GM21360 (cell line): ENCODE results near the gene SLC25A4.
"Not testable (repeated sequence)": the region's sequence is repeated elsewhere in the genome, so short reads cannot be mapped to it uniquely, and the experiment has no call there.

Source experiments
- ATAC-seq: cut with Tn5 transposase; IDR thresholded peaks from one replicate; pipeline ENCODE4 v1.9.1; 2021; ENCODE audit warnings: mild to moderate bottlenecking, moderate library complexity; ENCODE audit not compliant: unreplicated experiment

The SLC25A4 gene

DNA sequence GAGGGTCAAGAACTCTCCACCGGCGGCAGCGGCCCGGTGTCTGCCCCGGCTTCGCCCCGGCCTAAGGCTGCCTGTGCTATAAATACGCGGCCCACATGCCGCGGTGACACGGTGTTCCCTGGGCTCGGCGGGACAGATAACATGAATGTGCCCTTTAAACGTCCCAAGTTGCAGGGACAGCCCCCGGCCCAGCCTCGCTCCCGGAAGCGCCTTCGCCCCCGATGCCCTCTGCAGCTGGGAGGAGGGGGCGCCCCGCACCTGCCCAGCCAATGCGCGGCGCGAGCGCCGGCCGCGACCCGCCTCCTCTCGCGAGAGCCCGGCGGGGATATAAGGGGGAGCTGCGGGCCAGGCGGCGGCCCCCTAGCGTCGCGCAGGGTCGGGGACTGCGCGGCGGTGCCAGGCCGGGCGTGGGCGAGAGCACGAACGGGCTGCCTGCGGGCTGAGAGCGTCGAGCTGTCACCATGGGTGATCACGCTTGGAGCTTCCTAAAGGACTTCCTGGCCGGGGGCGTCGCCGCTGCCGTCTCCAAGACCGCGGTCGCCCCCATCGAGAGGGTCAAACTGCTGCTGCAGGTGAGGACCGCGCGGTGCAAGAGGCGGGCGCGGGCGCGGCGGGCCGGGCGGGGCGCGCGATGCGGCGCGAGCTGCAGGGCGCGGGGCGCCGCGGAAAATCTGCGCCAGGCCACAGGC lies at the start of gene SLC25A4:
Gene SLC25A4 (plus strand): TSS at position 355 of the 689 bp plus-strand sequence. CDS start 107 bp downstream, at position 462.
- ATAC-seq = peak; percentile 98

DNA sequence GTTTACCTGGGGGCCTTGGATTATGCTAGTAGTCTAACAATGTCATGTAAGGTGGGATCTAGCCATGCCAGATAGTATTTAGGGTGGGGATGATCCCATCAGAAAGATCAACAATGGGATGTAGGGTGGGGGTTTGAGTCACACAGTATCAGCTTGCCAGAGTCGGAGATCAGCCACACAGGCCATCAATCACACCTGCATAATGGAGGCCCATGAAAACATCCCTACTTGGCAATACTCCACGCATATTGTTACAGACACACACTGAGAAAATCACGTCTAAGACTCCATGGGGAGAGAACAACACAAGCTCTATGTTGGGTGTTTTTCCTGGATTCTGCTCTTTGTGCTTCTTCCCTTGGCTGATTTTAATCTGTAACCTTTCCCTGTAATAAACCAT lies 49.5 kb upstream of the SLC25A4 start:
- ATAC-seq = no peak

DNA sequence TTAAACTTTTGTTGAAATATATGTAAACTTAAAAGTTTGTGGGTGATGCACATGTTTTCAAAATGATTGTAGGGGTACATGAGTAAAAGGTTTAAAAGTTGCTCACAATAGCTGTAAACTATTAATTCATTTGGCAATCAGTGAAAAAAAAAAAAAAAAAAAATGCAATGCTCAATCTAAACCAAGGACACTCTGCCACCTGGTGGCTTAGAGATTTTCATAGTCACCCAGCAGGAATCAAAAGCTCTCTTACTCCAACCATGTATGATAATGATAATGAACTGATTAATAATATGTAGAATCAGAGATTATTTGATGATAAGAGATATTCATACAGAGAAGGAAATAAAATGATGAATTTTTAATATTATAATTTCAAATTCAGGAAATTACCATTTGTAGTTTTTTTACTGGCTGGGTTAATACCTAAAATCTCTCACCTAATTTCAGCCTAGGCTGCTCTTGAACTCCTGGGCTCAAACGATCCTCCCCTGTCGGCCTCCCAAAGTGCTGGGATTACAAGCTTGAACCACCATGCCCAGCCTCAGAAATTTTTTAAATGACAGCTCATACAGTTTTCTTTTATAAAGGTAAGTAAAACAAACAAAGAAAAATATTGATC lies 46.9 kb upstream of the SLC25A4 start:
- no peak for ATAC-seq

DNA sequence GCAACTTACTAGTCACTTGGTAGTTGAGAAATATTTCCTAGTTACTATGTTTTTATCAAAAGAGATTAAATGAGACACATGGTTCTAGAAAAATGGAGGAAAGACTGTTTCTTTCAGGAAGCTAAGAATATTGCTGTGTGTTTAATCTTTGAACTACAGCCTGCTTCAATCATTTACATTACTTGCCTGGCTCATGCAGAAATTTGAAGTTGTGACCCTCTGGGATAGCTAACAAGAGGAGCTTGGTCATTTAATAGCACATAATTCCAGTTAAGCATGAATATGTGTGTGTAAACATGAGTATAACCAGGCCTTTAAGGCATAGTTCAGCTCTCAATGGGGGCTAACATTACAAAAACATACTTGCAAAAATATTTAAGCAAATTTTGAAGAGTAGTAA lies 44.6 kb upstream of the SLC25A4 start:
- ATAC-seq = no peak

DNA sequence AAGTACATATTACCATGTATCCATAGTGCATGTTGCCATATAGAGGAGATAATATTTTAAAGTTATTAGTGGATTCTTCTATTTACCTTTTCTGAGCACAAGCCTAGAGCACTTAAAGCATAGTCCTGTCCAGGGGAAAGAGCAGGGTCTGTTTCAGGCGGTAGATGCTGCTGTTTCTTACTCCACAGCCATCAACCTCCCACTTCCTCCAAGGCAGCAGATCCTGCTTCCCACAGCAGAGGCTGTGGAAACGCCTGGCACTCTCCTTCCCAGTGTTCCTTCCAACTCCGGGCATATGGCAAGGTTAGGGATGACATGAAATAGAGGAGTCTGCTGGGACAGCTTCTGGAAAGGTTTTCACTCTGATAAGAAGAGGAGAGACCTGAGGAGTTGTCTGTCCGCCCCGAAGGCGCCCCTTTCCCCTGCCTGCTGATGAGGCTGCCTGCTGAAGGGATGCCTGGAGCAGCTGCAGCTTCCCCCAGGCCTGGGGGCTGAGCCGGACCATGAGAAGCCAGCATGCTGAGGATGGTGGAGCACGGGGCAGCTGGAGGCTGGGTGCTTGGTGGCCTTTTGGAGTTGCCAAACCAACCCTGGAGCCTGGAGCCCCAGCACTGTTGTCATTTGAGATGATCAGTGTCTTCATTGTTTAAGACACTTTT lies 43.9 kb upstream of the SLC25A4 start:
- no peak for ATAC-seq

DNA sequence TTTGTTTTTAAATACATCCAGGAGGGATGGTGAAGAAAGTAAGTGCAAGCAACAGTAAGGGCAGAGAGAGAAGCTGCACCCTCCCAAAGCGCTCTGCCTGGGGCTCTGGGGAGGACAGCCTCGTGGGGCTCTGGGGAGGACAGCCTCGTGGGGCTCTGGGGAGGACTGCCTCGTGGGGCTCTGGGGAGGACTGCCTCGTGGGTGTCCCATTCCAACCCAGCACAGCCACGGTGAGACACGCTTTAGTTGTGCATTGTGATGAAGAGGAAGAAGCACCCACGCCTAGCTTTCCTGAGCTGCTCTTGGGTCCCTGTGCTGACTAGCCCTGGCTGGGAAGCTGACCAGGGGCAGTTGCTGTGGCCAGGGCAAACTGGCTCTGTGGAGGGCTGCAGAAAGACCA lies 43.1 kb upstream of the SLC25A4 start:
- ATAC-seq = no peak

DNA sequence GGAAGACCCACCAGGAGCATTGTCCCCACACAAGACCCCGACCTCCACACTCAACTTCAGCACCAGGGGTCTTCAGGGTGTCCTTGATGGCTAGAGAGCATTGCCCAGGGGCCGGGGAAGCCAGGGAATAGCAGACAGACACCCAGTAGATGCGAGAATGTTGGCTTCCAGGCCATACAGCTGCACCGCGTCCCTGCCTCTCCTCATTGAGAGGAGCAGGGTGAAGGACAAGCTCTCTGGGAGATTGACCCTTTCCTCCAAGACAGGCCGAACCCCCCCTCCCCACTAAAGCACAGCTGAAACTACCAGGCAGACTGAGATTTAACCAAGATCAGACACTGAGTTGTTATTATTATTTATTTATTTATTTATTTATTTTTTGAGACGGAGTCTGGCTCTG lies 42.6 kb upstream of the SLC25A4 start:
- ATAC-seq = no peak

DNA sequence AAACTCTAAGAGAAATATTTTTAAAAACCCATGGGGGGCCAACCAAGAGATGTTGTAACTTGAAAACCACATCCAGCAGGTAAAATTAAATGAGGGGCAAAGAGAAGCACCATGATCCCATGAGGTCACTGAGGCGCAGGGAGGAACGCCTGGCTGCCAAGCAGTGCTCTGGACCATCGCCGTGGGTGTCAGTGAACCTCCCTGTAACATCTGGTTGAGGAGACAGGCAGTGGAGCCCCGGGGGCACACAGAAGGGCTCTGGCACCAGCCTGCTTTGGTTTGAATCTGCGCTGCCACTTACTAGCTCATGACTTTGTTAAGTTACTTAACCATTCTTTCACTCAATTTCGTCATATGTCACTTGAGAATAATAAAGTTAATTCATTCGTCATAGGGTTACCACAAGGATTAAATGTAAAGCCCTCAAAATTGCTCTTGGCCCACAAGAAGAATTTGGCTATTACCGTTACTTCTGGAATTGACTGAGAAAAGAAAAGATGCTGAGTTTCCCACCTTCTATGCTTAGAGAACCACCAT lies 41.6 kb upstream of the SLC25A4 start:
- no peak for ATAC-seq

DNA sequence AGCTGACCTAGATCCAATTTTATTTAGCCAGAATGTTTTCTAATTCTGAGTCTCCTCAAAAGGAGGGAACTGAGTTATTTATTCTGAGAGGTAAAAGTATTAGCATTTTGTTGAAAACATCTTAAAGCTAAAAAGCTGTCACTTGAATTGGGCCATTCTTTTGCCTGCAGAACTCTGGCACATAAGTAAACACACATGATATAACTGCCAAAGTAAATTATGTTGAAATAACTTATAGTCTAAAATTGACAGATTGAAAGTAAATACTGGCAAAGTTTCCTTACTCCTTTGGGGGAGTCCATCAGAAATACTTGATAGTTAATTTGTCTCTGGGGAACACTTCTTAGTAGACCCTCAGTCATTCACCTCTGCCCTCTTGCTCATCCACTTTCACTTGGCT lies 38.3 kb upstream of the SLC25A4 start:
- ATAC-seq = no peak

DNA sequence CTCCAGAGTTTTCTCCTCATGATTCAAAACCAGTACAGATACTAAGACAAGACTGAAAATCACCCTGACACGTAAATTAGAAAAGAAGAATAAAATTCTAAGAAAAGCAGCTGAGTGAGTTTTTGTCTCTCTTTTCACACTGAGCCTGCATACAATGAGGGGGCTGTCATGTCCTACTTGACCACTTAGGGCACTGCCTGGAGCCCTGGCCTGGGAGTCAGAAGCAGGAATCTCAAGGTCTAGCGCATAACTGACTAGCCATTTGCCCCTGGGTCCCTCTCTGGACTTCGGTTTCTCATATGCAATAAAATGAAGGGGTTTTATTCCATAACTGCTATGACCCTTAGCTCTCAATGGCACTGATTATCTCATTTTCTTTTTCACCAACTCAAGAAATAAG lies 36.7 kb upstream of the SLC25A4 start:
- no peak for ATAC-seq

DNA sequence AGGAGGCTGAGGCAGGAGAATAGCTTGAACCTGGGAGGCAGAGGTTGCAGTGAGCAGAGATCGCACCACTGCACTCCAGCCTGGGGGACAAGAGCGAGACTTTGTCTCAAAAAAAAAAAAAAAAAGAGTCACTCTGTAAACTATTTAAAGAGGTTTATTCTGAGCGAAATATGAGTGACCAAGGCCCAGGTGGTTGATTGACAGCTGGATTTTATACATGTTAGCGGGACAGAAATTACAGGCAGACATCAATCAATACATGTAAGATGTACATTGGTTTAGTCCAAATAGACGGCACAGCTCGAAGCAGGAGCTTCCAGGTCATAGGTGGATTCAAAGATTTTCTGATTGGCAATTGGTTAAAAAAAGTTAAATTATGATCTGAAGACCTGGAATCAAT lies 35.5 kb upstream of the SLC25A4 start:
- ATAC-seq = not testable (repeated sequence)

DNA sequence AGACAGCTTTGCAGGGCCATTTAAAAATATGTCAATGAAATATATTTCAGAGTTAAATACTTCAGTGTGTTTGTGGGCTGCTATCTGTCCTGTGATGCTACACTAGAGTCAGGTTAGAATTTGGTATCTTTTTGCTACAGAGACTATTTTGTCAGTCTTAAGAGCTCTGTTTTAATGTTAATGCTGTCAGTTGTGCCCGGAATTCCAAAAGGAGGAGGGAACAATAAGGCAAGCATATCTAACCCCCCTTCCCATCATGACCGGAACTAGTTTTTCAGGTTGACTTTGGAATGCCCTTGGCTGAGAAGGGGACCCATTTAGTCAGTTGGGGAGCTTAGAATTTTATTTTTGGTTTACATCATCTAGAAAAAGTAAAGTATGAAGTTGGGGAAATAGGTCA lies 34.9 kb upstream of the SLC25A4 start:
- ATAC-seq = no peak

DNA sequence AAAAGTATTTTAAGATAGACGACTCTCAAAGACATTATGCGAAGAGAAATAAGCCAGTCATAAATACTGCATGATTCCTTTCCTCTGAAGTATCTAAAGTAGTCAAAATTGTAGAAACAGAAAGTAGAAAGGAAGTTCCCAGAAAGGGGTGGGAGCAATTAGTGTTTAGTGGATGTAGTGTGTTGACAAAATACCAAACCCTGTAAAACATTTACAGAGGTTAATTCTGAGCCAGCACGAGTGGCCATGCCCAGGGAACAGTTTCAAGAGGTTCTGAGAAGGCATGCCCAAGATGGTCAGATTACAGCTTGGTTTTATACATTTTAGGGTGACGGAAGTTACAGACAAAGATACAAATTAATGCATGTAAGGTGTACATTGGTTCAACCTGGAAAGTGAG lies 34.4 kb upstream of the SLC25A4 start:
- no peak for ATAC-seq

DNA sequence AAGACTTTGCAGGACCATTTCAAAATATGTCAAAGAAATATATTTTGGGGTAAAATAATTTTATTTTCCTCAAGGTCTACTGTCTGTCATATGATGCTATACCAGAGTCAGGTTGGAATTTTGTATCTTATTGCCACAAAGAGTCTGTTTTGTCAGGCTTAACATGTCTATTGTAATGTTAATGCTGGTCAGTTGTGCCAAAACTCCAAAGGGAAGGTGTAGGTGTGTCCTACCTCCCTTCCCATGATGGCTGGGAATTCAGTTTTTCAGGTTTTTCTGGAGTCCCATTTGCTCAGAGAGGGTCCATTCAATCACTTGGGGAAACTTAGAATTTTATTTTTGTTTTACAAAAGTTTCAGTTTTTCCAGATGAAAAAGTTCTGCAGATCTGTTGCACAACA lies 33.3 kb upstream of the SLC25A4 start:
- ATAC-seq = no peak

DNA sequence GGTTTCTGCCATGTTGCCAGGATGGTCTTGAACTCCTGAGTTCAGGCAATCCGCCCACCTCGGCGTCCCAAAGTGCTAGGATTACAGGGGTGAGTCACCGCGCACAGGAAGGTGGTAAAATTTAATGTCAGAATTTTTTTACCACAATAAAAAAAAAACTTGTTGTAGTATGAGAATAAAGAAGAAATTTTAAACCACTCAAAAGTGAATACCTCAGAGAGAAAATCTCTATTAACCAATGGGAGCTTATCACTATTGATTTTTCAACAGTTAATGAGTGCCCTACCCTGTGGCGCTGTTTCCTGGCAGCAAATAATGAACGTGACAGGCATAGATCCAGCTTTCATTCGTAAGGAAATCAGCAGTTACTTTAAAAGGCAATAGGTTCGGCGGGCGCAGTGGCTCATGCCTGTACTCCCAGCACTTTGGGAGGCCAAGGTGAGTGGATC lies 32.7 kb upstream of the SLC25A4 start:
- no peak for ATAC-seq

DNA sequence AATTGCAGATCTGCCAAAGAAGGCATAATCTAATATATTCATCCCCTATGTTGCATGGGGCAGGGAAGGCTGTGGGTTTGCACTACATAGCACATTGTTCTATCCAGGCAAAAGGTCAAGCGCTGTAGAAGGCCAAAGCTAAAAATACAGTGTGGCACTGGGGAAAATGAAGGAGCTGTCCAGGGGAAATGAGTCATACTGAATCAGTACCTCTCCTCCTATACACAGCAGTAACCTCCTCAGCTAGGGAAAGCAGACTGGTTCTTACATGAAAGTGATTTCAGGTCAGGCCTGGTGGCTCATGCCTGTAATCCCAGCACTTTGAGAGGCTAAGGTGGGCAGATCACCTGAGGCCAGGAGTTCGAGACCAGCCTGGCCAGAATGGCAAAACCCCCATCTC lies 31.0 kb upstream of the SLC25A4 start:
- ATAC-seq = no peak

DNA sequence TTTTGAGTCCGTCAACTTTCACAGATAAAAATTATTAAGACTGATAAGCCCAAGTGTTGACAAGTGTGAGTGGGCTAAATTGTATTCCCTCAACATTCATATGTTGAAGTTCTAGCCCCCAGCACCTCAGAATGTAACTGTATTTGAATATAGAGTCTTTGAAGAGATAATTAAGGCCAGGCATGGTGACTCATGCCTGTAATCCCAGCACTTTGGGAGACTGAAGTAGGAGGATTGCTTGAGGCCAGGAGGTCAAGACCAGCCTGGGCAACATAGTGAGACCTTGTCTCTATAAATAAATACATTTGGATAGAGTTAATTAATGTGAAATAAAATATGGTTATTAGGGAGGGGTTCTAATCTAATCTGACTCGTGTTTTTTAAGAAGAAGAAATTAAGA lies 29.7 kb upstream of the SLC25A4 start:
- ATAC-seq = no peak

DNA sequence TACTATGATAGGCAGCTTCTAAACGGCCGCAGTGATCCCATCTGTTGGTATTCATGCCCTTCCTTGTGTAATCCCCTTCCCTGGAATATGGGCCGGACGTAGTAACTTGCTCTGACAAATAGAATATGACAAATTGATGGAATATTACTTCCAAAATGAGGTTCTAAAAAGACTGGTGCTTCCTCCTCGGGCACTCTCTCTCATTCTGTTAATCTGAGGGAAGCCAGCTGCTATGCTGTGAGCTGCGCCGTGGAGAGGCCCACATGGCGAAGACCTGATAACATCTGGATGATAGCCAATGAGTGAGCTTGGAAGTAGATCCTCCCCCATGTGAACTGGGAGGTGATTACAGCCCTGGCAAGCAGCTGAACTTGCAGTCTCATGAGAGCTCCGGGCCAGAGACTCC lies 27.2 kb upstream of the SLC25A4 start:
- ATAC-seq = no peak

DNA sequence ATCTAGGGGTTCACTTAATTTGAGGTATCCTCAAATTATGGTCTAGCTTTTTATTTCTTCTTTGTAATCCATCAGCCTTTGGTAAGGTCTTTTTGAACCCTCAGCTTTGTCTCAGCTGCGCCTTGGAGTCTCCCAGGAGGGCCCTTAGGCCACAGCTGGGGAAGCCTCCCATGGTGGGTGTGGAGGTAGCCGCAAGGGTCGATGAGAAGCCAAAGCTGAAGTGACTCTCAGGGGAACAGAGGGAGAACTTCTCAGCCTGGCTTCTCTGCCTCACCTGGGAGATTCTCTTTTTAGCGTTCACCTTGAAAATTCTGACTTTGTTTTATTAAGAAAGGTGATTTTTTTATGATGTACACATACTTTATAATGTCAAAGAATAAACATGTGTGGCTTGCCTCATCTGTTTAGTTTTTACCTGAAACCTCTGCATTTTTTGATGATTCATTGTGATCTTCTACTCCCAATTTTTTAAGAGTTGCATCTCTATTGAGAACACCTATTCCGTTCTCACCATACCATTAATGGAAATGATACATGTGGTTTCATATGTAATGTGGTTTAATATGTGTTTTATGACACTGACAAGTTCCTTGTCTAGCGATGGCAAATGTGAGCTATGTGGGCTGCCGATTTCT lies 25.6 kb upstream of the SLC25A4 start:
- ATAC-seq = no peak

DNA sequence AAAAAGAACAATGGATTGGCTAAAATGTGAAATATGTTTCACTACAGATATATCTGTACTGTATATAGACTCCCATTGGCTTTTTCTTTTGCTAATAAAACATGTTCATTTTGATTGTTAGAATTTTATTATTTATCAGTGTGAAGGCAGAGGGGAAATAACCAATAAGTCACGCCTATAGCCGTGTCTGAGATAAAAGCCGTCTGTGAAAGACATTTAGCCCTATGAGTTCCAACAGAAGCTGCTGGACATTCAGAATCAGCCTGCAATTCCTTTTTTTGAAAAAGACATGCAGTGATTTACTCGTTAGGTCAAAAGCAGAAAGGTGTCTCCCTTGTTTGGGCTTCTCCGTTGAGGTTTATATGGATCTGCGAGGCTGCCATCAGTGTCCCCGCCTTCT lies 24.2 kb upstream of the SLC25A4 start:
- no peak for ATAC-seq

DNA sequence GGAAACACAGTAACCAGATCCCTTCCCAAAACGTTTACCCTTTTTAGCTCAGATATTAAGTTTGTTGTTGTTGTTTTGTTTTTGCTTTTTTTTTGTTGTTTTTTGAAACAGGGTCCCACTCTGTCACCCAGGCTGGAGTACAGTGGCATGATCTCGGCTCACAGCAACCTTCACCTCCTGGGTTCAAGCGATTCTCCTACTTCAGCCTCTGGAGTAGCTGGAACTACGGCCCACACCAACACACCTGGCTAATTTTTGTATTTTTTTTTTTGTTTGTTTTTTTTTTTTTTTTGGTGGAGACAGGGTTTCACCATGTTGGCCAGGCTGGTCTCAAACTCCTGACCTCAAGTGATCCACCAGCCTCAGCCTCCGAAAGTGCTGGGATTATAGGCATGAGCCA lies 23.6 kb upstream of the SLC25A4 start:
- not testable (repeated sequence) for ATAC-seq
